Testis (tissue), 3 donors: ENCODE results near the gene ENTPD7. TPM values are rescaled to one million over a fixed set of nuclear protein-coding genes. Genes with fewer than 3 reads are reported as not detected.

Source experiments
- DNase-seq: peaks from one replicate; pipeline ENCODE4 v3.0.0-alpha.2; 2019
- H3K27ac ChIP-seq, 2 donors: fragments of 200-600 bp; sonication (generic); one replicate each; pipeline ENCODE4 v1.5.1; 2019
- H3K27me3 ChIP-seq: fragments of 200-600 bp; sonication (generic); one replicate; pipeline ENCODE4 v1.5.1; 2019
- H3K36me3 ChIP-seq: fragments of 200-600 bp; sonication (generic); one replicate; pipeline ENCODE4 v1.5.1; 2017; ENCODE audit warnings: low read depth; ENCODE audit errors: missing control alignments
- H3K4me1 ChIP-seq: fragments of 200-600 bp; sonication (generic); one replicate; pipeline ENCODE4 v1.5.1; 2019
- H3K4me3 ChIP-seq, 2 donors: fragments of 200-600 bp; sonication (generic); one replicate each; pipeline ENCODE4 v1.5.1; 2017 to 2019
- H3K9me3 ChIP-seq: fragments of 200-600 bp; sonication (generic); one replicate; pipeline ENCODE4 v1.5.1; 2017
- CTCF ChIP-seq, 3 experiments: fragments of 450-650 bp in 2 of 3; fragments of 200-600 bp in 1 of 3; sonication (generic) in 1 of 3; IDR thresholded peaks; one replicate each; pipeline ENCODE4 v1.5.1; 2016 to 2019; ENCODE audit warnings: antibody characterized with exemption in 3 of 3, mild to moderate bottlenecking in 2 of 3, moderate library complexity in 1 of 3
- POLR2A ChIP-seq: fragments of 450-650 bp; IDR thresholded peaks from one replicate; pipeline ENCODE4 v1.6.1; 2017; ENCODE audit warnings: antibody characterized with exemption, mild to moderate bottlenecking, moderate library complexity
- WGBS, 2 donors: methylation state at CpG; one replicate each; pipeline ENCODE4 v1.1.5; 2018; 5-methylcytosine and 5-hydroxymethylcytosine counted together
- intact Hi-C: fragments of 100-400 bp; cut with DNase I; formaldehyde crosslinking; loops from one replicate; pipeline ENCODE4 v1.15.1; 2023; ENCODE audit warnings: low total_unique reads
- polyA plus RNA-seq: library from polyadenylated mRNA; stranded (reverse); fragments of 350-450 nt; fragmentation: Illumina TruSeq; extraction: RNeasy Lipid Tissue Mini Kit (QIAGEN cat#74804); gene quantifications from one replicate; pipeline ENCODE4 v1.2.3, GENCODE V29; 2014; ENCODE audit warnings: low read depth, low replicate concordance; ENCODE audit not compliant: insufficient read depth
- total RNA-seq, 2 donors: library from RNA; depleted of rRNA; stranded (reverse); fragments of >200 nt; gene quantifications; one replicate each; pipeline ENCODE4 v1.2.3, GENCODE V29; 2016

ENTPD7 gene
- total and polyA plus RNA-seq, 3 donors from 2014 or later: 4.0 to 6.3 (median 5.0) TPM

GRCh38 chr10:99672884-99673283 lies 13.6 kb downstream of the ENTPD7 start:
- 94% methylated on average over 2 of the region's 2 CpGs for WGBS, 2 donors
- TF ChIP-seq CTCF (IDR thresholded peaks at IDR 0.05) (no peak), POLR2A (no peak)
- no peak overlapping the region for H3K4me3 ChIP-seq

GRCh38 chr10:99673492-99673891 lies 14.2 kb downstream of the ENTPD7 start:
- no peaks in the 10 kb centered on the region for H3K4me1 ChIP-seq
- intact Hi-C loops: no loop called here
- no peaks in the 10 kb centered on the region for H3K36me3 ChIP-seq
- DNase-seq: no peak
- TF ChIP-seq CTCF (IDR thresholded peaks at IDR 0.05) (no peak), POLR2A (no peak)
- H3K27me3 ChIP-seq: no peaks in the 10 kb centered on the region
- H3K9me3 ChIP-seq: no peaks in the 10 kb centered on the region
- H3K27ac ChIP-seq: no peak overlapping the region
- 44 to 50% methylated on average over 2 of the region's 2 CpGs for WGBS, 2 donors
- no peak overlapping the region for H3K4me3 ChIP-seq

More at GRCh38 chr10:99672884-99673283, 13.6 kb downstream of the ENTPD7 start:
- no peak overlapping the region for H3K27ac ChIP-seq
- H3K36me3 ChIP-seq: no peaks in the 10 kb centered on the region
- H3K9me3 ChIP-seq: no peaks in the 10 kb centered on the region
- H3K4me1 ChIP-seq: no peaks in the 10 kb centered on the region
- DNase-seq: no peak
- intact Hi-C loops: no loop called here
- no peaks in the 10 kb centered on the region for H3K27me3 ChIP-seq

- no peak overlapping the region for H3K4me3 ChIP-seq
- no peaks in the 10 kb centered on the region for H3K27me3 ChIP-seq
- intact Hi-C loops: no loop called here
- 96 to 98% methylated on average over 1 of the region's 1 CpG for WGBS, 2 donors
- no peaks in the 10 kb centered on the region for H3K4me1 ChIP-seq
- no peak overlapping the region for H3K27ac ChIP-seq
- TF ChIP-seq POLR2A (no peak), CTCF (IDR thresholded peaks at IDR 0.05) (no peak)
- no peaks in the 10 kb centered on the region for H3K9me3 ChIP-seq
- H3K36me3 ChIP-seq: no peaks in the 10 kb centered on the region
- DNase-seq: no peak
Measured at GRCh38 chr10:99674762-99675161, 15.5 kb downstream of the ENTPD7 start.

GRCh38 chr10:99676426-99676825 lies 17.1 kb downstream of the ENTPD7 start:
- intact Hi-C loops: no loop called here
- H3K27ac ChIP-seq: no peak overlapping the region
- no peaks in the 10 kb centered on the region for H3K9me3 ChIP-seq
- H3K4me1 ChIP-seq: no peaks in the 10 kb centered on the region
- no peaks in the 10 kb centered on the region for H3K36me3 ChIP-seq
- TF ChIP-seq CTCF (IDR thresholded peaks at IDR 0.05) (no peak), POLR2A (no peak)
- H3K27me3 ChIP-seq: no peaks in the 10 kb centered on the region
- H3K4me3 ChIP-seq: no peak overlapping the region
- DNase-seq: no peak

- Histone ChIP-seq H3K9me3 (no peaks in the 10 kb centered on the region), H3K27ac (no peak overlapping the region), H3K36me3 (no peaks in the 10 kb centered on the region), H3K27me3 (no peaks in the 10 kb centered on the region), H3K4me3 (no peak overlapping the region), H3K4me1 (no peaks in the 10 kb centered on the region)
- WGBS, 2 donors: 84 to 92% methylated on average over 3 of the region's 3 CpGs
- TF ChIP-seq POLR2A (no peak), CTCF (IDR thresholded peaks at IDR 0.05) (no peak)
- no peak for DNase-seq
- intact Hi-C loops: no loop called here
Measured at GRCh38 chr10:99676895-99677294, 17.6 kb downstream of the ENTPD7 start.
